T-helper 1 cell (primary cell): ENCODE data around the gene FGF5.
A peak's percentile ranks its signal among the peaks of the same experiment; 100 is the strongest.
"Not testable (repeated sequence)": the region's sequence is repeated elsewhere in the genome, so short reads cannot be mapped to it uniquely, and the experiment has no call there.

Source experiments
- DNase-seq, 5 donors: peaks; one replicate each; pipeline ENCODE4 v3.0.0-alpha.2; 2012 to 2020
- total RNA-seq, 4 donors: gene quantifications; one replicate each; lab custom pipeline; 2026; lab: John Stamatoyannopoulos, UW

The FGF5 gene, protein sequence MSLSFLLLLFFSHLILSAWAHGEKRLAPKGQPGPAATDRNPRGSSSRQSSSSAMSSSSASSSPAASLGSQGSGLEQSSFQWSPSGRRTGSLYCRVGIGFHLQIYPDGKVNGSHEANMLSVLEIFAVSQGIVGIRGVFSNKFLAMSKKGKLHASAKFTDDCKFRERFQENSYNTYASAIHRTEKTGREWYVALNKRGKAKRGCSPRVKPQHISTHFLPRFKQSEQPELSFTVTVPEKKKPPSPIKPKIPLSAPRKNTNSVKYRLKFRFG
- total RNA-seq = 0 reads per million in 4 donors

DNA sequence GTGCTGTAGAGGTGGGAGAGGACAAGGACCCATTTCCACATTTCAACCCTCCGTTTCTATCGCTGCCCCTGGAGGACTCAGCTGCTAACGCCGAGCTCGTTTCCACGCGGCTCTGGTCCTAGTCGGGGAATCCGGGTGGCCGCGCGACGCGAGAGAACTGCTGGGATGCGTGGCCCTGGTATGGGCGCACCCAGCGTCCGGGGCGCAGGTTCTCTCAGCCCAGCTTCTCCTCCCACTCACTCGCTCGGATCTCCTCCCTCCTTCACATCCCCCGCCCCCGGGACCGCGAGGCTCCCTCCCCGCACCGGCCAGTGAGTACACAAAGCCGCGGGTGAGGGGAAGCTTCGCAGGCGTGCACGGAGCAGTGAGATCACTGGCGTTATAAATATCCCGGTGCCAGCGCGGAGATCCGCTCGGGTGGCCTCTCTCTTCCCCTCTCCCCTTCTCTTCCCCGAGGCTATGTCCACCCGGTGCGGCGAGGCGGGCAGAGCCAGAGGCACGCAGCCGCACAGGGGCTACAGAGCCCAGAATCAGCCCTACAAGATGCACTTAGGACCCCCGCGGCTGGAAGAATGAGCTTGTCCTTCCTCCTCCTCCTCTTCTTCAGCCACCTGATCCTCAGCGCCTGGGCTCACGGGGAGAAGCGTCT lies at the start of gene FGF5:
Gene FGF5, plus strand, starts transcription at position 412 of the 649 bp plus-strand sequence. Its CDS starts 161 bp downstream, at position 573.
- DNase-seq = peak in 1 of 5 donors; percentile 7

DNA sequence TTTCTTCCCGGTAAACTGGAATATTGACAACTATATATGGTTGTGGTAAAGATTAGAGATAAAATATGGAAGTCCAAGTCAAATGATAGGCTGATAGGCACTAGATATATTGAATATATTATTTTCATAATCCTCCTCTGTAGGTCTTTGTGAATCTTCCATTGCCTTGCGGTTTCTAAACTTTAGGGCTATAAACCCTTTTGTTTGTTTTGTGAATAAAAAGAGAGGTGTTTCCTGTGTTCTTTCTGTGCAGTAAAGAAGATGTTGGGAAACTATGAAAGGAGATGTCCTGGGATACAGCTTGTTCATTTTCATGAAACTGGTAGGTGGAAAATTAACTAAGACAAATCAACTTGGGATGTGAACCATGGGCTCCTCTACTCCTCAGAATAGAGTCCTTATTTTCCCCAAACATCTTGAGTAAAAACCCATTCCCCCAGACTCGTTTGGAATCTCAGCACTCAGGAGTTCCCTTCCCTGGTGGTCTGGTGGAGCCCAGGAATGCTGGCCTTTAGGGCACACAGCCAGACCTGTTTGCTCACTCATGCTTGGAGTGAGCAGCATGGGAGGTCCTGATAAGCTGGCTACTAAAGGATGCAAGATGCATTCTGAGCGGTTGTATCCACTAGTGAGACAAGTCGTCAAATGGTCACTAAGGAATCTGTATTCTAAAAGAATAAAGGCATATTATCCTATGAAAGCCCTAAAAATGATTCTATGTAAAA lies 47.0 kb upstream of the FGF5 start:
- no peak for DNase-seq

DNA sequence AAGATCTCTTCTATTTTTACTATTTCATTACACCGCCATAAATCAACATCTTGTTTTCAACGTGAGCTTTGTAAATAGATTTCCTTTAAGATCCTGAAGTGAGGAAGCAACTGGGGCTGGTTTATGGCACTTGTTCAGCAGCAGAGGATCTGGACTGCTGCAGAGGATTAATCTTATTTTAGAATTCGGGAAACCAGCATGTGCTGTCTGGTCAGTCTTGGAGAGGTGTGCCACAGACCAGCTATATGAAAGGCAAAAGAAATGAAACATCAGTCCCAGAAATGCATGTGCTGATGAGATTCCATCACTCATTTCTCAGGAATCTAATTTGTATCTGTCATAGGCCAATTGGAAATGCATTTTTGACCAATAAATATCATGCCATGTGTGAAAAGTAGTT lies 45.8 kb upstream of the FGF5 start:
- no peak for DNase-seq

DNA sequence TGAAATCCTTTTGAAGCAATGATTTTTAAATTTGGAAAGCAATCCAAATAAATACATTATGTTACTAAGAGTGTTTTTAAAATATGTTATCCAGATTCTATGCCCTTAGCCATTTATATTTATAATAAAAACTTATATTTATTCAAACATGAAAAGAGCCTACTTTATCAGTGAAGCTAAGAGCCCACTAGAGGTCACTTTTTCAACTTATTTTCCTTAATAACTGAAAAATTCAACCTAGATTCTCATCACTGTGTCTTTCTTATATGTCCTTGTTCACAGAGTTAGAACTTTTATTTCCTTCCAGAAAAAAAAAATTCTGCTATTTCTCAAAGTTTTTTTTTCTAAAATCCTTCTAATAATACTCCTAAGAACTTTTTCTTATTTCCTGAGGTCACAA lies 45.3 kb upstream of the FGF5 start:
- DNase-seq = no peak

DNA sequence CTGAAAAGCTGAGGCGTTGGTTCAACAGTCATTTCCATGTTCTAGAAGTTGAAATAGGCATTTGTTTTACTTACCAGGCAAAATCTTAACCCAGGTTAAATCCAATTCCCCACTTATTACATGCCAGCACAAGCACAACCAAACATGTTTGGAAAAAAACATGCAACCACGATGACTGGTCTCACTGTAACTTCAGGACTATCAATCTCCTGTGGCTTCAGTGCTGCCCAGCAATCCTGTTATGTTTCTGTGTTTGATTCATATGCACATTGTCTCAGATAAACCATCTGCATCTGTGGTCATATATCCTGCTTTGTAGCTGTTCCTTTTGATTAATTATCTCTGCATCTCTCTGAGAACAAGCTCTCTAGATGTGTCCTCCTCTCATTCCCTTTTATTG lies 40.9 kb upstream of the FGF5 start:
- DNase-seq = no peak

DNA sequence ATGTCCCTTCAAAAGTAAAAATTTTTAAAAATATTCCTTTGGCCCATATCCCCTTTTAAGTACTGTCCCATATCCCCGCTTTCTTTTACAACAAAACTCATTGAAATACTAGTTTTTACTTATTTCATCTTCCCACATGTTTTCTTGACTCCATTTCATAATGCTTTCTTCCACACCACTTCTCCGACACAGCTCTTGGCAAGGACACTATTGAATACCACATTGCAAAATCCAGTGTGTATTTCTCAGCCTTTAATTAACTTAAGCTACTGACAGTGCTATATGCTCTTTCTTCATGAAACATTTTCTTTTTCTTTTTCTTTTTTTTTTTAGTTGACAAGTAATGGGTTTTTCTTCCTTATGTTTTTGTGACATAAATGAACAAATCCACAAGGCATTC lies 40.4 kb upstream of the FGF5 start:
- no peak for DNase-seq

DNA sequence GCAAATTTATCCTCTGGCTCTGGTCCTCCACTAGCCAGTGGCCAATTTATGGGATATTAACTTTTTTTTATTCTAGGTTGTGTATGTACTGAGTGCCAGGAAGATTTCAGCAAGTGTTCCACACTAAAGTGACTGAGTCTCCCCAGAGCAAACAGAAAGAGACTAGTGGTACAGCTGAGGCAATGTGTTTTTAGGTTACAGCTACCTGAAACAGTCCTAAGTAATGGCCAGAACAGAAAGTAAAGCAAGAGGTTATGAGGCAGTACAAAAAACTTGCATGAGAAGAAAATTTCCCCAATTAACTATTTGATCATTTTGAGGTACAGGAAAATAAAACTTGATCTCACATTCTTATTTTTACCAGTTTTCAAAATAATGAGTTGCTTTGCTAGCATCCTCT lies 38.0 kb upstream of the FGF5 start:
- DNase-seq = no peak

DNA sequence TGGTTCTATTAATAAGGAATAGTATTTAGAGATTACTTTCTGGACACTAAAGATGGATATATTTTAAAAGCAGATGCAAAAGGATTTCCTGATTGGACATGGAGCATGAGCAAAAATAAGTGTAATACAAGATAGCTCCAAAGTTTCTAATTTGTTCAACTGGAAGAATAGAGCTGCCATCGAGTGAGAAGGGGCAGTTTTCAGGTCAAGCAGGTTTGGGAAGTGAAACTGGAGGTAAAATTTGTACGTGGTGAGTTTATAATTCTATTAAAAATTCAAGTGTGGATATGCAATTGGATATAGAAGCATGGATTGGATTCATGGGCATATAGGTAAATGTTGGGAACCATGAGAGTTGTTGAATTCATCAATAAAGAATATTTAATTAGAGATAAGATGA lies 37.3 kb upstream of the FGF5 start:
- no peak for DNase-seq

DNA sequence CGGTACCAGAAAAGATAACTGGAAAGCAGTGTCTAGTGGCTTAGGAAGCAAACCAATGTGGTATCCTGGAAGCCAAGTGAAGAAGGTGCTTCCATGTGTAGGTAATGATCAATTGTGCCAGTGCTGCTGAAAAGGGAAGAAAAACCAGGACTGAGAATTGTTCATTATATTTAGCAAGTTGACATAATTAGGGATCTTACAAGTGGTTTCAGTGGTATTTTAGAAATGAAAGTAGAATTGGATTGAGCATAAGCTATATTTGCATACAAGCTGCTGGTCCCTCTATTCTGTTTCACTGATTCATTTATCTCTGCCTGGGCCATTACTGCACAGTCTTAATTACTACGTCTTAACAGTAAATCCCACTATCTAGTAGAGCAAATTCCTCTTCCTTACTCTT lies 36.9 kb upstream of the FGF5 start:
- no peak for DNase-seq

DNA sequence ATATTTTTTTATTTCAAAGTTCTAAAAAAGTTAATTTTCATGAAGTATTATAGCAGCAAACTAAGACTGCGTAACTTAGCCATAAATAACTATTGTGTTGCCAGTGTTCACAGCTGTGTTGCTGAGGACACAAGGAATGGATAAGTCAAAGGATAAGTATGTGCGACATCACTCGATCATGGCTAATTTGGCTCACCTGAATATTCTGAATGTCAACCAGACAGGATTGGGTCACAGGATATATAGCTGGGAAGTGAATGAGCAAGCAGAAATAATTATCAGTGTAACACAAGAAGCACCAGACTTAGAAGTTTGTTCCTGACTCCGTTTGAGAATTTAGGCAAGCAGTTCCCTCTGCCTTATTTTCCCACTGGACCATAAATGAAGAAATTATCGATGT lies 35.3 kb upstream of the FGF5 start:
- no peak for DNase-seq

DNA sequence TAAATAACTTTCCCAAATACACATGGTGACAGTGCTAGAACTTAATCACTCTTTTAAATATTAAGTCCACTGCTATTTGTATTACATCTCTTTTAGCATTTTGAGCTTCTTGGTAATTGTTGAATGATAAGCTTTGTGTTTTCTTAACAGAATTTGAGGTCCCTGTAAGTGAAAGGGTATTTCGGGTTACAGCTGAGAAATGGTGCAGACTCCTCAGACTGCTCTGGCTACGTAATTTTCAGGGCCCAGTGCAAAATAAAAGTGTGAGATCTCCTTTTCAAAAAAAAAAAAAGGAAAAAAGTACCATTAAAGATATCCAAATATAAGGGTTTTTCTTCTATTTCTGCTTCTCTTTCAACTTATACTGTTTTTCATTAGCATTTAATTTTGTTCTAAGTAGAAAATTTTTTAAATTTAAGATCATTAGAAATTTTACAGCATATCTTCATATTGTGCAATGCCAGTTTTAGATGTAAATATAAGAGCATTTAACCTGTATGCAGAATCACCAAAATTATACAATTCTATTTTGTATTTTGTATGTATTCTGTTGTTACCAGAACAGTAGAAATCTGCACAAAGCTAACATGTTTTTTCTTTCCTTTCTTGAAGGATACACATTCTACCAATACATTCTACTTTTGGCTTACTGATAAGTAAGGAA lies 33.6 kb upstream of the FGF5 start:
- DNase-seq = no peak

DNA sequence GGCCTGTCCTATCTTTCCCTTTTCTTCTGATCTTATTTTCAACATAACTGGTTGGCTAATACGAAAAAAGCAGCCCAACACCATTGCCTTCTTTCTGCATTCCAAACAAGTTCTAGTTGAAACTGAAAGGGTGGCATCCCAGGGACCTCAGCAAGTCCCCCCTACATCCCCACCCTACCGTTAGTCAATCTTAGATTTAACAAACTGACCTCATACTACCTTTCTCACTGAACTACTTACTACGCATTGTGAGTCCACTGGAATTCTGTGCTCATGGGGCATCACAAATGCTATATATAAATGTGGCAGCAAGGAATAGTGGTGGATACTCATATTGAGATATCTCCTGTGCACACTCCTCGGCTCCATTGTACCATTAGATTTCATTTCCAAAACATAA lies 33.1 kb upstream of the FGF5 start:
- DNase-seq = no peak

DNA sequence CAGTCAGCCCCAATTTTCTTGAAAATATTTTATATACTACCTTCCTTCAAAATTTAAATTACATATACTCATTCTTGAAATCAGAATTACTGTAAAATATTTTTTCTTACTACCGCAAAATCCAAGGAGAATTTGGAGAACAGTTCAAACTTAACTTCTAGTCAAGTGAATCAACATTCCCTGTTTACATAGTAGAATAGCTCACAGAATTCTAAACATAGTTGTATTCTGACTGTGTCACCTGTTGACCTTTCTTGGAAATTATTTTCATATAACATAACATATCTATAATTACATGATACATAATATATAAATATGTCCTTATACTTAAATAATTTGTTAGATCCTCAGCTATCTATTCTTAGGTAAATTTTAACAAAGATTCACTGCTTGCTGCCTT lies 31.0 kb upstream of the FGF5 start:
- no peak for DNase-seq

DNA sequence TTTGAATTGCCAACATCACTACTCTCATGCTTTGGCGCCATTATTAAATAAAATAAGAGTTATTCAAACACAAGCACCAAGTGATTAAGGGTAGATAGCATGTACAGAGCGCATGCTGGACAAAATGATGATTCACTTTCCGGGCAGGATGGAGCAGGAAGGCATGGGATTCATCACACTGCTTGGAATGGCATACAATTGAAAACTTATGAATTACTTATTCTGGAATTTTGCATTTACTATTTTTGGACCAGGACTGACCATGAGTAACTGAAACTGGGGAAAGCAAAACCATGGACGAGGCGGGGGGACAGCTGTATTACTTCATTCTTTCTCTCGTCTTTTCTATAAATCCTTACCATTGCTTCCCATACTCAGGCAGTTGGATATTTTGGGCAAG lies 28.5 kb upstream of the FGF5 start:
- DNase-seq = no peak

DNA sequence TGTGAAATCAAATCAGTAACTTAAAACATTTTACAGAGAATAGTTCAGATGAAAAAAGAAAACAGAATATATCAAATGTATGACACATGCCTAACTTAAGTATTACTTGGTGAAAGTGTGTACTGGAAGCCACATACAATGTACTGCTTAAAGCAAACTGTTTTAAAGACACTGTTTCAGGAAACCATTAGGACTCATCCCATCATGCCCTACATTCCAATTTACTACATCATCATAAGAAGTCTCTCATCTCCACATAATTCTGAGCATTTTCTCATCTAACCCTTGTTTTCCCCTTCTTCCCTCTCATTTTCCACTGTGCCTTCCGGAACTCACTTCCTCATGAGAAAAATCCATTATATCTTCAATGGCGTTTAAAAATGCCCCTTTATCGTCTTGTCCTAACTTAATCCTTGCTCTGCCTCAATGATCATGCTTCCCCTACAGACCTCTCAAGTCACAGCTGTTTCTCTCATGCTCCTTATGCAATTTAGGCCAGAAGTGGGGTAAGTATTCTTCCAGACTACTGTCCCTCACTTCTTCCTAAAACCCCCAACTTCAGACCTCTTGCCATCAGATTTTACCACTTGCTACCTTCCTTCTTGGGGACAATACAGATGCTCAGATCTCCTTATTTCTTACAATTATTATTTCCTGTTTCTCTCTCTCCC lies 26.8 kb upstream of the FGF5 start:
- DNase-seq = no peak

DNA sequence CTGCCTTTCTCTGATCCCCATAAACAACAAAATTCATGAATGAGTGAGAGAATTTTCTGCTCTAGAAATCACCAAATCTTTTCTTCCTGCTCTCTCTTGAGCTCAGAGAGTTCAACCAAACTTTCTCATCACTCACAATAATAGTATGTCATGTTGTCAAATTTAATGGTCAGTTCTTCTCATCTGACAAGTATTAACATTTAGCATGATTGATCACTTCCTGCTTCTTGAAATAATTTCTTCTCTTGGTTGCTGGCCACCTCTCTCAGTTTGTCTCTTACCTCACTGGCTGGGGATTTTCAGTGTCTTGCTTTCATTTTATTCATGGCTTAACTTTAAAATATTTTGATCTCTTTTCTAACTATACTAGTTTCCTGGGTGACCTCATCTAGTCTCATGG lies 25.5 kb upstream of the FGF5 start:
- DNase-seq = no peak

DNA sequence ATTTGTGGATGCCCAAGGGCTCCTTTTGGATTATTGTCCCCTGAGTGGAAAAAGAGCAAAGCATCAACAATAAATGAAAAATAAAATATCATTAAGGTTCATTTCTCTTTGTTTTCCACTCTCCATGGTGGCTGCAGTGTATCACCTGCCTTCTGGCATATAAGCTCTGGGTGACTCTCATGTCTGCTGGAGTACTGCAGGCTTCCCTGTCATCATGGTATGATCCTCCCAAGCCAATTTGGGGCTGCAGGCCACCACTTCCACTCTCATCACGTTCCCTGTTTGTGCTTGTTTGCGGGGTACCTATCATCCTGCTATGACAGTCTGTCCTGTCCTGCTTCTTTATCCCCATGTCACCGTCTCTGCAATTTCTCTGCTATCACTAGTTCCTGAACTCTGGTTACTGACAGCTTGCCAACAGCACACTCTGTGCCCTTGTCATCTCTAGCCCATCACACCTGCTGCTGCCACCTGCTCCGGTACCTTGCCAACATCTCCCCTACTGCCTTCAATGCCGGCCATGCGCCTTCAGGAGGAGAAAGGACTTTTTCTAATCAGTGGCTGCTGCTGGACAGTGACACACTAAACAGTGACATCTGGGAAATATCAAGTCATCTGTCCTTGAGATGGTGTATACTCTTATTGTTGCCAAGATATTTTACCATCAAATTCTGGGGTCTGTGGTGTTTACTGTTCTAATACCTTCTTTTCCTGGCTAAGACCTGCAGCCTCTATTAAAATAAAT lies 23.0 kb upstream of the FGF5 start:
- no peak for DNase-seq

DNA sequence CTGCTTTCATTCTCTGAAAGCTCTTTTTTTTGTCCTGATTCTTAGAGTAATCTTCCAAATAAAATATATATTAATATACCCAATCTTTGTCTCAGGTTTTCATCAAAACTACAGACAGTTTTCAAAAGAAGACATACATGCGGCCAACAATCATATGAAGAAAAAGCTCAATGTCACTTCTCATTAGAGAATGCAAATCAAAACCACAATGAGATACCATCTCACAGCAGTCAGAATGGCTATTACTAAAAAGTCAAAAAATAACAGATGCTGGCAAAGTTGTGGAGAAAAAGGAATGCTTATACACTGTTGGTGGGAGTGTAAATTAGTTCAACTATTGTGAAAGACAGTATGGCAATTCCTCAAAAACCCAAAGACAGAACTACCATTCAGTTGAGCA lies 19.0 kb upstream of the FGF5 start:
- DNase-seq = not testable (repeated sequence)

DNA sequence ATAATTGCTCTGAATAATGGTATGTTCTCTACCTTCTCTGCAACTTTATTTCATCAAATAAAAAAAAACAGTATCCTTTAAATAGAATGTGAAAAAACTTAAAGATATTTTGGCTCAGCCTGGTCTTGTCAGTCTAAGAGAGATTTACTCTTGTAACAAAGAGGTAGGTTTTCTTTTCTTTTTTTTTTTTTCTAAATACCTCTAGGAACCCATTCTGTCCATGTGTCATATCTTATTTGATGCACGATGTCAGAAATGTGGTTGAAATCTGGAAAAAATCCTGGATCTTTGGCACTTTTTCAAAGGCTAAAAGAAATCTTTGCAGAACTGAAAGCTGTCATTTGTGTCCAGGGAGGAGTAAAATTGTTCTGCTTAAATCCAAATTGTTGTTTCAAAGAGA lies 17.3 kb upstream of the FGF5 start:
- DNase-seq = no peak

DNA sequence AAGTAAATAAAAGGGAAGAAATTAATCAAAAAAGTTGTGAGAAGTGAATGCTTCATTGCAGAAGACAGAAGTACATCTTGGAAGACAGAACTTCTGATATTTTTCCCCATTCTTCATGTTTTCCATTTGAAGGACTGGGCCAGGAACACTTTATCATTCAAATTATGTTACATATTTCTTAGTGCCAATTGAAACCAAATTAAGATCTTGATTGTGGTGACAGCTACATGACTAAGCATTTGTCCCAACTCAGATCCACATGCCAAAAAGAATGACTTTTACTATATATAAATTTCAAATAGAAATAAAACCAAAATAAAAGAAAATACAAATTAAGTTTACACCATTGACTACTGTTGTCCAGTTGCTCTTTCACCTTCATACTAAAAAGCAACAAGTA lies 14.0 kb upstream of the FGF5 start:
- DNase-seq = no peak

DNA sequence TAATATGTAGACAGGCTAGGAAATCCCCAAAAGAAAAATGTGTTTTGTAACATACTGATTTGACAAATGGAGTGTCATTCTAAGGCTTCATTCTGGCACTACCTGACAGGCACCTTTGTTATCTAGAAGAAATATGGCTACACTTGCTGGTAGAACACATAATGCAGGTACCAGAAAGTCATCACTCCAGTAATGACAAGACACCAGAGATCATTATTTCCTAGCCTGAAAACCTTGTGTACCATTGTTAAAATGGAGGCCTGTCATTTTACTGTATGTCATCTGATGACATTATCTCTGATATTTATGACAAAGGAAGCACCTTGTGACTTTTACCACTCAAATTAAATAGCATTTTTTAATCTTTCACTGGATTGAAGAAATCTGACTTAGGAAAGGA lies 13.5 kb upstream of the FGF5 start:
- no peak for DNase-seq

DNA sequence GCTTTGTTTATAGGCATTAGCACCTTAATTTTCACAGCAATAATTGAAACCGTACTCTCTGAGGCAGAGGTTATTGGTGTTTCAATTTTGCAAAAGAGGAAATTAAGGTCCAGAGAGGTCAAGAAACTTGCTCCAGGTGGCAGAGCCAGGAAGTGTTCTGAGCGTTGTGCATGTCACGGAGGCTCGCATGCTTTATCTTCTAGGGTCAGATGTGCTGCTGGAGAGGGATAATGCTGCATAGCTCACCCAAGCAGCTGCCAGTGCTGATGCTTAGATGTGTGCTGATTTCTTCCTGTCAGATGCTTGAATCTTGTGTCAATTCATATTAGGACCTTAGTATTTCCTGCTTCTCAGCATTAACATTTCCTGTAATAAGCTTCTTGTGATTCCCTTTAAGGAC lies 13.0 kb upstream of the FGF5 start:
- DNase-seq = no peak
